Stimulated activated CD4-positive, alpha-beta T cell treated with anti-CD3 and anti-CD28 coated beads, Interleukin-1b, Interleukin-23, amount 100 ng/mL, for 4 hours (primary cell): ENCODE measurements around the gene FHOD3.
"Not testable (repeated sequence)": the region's sequence is repeated elsewhere in the genome, so short reads cannot be mapped to it uniquely, and the experiment has no call there.

ENCODE experiments used
- DNase-seq, 2 donors: peaks; one replicate each; pipeline ENCODE4 v3.0.0-alpha.2; 2020; ENCODE audit warnings: low read depth in 2 of 2

Gene FHOD3

GRCh38 chr18:36547544-36547943, 250.0 kb downstream of the FHOD3 start:
- no peak for DNase-seq

DNA sequence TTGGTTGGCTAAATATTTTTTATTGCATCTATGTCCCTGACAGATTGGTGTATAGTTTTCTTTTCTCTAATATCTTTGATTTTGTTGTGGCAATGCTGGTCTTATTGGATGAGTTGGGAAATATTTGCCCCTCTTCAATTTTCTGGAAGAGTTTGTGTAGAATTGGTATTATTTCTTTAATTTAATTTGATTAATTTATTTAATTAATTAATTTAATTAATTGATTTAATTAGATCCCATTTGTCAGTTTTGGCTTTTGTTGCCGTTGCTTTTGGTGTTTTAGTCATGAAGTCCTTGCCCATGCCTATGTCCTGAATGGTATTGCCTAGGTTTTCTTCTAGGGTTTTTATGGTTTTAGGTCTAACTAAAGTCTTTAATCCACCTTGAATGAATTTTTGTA, 253.8 kb downstream of the FHOD3 start:
- not testable (repeated sequence) for DNase-seq

DNA sequence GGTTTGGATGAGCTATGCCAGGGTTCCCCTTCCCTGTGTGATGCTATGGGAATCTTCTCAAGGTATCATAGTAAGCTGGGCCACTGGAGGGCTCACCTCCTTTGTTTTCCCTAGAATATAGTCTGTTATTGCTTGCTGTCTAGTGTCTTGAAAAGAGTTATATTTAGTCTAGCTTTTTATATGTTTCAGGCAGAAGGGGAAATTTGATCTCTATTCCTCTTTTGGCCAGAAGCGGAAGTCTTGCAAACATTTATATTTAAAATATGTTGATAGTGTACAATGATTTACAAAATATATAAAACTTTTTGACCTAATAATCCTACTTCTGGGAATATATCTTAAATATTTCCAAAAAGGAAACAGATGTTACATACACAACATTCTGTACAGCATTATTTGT, 260.7 kb downstream of the FHOD3 start:
- DNase-seq, result no peak

GRCh38 chr18:36559149-36559857, 261.8 kb downstream of the FHOD3 start:
- no peak for DNase-seq

DNA sequence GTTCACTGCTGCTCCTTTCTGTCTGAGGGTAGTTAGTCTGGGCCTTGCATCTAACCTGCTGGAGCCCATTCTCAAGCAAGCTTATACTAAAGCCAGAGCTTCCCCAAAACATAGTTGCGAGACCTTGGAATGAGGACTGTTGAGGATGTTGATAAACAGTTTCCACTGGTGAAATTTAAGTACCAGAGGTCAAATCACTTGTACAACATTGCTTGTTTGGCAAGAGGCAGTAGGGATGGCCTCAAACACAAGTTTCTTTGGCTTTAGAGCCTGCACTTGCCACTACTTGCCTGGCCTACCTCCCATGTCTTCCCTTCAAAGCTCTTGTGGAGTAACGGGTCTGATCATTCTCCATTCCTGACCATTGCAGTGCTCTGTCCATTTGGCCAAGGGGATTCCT, 262.7 kb downstream of the FHOD3 start:
- DNase-seq, result no peak

DNA sequence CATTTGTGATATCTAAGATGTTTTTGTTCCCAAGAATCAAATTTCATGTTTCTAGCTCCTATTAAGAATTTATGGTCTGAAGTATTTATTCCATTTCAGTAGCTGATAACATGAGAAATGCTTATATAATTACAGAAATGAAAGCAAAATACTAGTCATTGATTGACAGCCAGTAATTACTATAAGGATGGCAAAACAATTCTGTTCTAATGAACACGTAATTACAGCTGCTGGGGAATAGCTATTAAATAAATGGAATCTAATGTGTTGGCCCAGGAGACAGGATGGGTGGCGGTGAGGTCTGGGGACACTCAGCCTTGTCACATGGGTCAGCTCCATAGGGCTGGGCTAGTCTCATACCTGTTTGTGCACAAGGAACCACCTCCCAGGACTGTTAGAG, 263.5 kb downstream of the FHOD3 start:
- DNase-seq, result no peak

DNA sequence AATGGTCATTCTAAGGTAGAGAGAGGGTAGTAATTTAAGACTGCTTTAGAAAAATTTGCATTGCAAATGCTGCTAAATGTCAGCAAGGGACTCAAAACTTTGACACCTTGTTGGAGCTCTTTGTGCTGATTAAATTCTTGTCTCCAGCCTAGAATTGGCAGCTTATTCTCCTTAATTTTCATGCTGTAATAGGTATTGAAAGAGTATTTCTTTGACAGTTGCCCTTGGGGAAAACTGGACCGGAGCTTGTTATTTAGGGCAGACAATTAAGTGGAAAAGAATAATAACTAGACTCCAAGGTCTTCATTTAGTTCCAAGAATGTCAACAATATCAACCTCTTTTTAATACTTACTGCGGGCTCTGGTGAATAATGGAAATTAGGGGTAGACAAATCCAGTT, 267.3 kb downstream of the FHOD3 start:
- DNase-seq, result no peak

DNA sequence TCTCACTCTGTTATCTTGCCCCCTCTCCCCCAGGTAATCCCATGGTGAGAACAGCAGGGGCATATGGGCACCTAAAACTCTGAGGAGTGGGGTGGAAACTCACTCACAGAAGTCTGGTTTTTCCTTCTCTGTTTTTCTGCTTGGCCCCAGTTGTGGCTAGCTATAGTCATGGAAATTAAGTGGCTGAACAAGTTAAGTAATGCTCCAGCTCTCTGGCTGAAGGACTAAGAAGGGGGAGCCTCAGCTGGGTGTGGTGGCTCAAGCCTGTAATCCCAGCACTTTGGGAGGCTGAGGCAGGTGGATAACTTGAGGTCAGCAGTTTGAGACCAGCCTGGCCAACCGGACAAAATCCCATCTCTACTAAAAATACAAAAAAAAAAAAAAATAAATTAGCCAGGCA, 270.3 kb downstream of the FHOD3 start:
- DNase-seq, result no peak

- DNase-seq, result no peak
Observed at GRCh38 chr18:36568487-36568886, 271.0 kb downstream of the FHOD3 start.

DNA sequence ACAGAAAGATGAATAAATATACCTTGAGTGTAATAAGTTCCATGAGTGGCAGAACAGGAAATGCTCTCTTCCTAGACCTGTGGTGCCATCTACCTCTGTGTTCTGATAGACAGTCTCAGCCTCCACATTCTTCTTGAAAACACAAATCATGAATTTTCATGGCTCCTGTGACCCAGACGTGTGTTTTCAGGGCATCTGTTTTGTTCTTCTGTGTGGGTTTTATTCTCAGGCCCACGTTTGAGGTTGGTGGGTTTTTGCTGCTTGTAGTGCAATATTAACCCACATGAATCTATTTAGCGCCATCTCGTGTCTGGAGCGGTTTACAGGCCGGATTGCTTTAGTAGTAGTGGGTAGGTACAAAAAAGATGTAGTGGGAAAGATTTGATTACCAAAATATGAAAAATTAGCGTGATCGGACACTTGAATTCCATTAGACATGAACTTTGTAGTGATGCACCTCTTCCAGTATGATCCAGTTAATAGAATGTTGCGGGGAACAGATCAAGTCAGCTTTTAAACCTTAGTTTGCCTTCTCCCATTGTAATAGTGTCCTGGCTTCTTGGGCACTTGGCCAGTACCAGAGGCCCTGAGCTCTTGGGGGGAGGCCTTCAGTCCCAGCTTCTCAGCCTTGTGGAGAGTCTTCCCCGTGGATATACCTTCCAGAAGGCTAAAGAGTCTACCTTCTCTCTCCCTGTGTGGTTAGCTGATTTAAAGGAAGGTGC, 274.8 kb downstream of the FHOD3 start:
- DNase-seq, result no peak

DNA sequence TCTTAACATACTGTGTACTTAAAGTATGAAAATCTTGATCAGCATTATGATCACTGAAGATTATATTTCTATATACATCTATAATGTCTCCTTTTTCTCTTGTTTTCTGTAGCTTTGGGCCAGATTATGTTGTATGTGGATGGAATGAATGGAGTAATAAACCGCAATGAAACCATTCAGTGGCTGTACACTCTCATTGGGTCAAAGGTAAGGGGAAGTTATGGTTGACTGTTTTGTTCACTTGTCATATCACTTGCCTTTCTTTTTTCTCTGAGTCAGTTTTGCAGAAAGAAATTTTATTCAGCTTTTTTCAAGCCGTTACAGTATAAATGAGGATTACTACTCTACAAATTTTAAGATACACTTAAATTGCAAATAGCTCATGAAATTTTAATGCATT, 278.8 kb downstream of the FHOD3 start:
- DNase-seq, result no peak

- no peak for DNase-seq
Observed at GRCh38 chr18:36578871-36579710, 281.6 kb downstream of the FHOD3 start.

DNA sequence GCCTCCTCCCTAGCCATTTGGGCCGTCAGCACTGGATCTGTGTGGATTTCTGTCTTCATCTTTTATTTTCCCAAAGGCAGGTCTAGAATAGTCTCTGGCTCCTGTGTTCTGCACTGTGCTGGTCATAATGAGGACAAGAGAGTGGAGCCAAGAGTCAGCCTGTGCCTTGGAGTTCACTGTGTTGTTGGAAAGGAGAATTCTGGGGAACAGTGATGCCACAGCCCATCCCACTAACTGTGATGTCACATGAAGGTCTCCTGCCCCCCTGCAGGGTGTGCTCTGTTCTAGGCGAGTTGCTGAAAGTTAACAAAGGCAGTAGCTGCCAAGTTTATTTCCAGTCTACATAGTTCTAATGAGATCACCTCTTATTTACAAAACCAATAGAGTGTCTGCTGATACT, 282.8 kb downstream of the FHOD3 start:
- no peak for DNase-seq

GRCh38 chr18:36580874-36581750, 283.6 kb downstream of the FHOD3 start:
- no peak for DNase-seq

DNA sequence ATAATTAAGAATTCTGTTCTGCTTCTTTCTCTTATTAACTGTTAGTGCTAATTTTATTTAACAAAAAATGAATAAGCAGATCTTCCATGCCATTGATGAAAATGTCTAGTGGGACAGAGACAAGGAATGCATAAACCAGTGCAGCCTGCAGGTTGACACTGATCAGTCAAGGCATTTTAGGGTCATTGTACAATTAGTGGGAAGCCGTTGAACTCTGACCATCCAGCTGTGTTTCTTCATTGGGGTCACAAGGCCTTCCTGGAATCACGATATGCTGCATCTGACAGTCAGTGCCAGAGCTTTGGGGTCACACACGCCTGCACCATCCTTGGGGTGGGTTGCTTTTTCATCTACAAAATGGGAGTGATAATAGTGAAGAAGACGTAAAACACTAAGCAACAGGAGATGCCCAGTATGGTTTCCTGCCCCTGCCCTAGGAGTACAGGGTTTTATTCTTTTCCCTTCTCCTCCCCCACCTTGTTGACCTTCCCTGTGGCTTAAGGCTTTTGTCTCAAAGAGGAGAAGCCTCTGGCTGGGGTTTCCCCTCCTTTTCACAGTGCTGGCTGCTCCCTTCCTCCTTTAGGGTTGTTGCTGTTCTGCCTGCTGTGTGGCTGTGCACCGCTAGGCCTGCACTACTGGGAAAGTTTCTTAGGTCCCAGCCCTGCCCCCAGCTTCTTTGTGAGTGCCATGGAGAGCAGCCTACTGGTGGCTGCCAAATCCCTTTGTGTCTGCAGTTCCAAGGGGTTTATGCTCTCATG, 285.7 kb downstream of the FHOD3 start:
- DNase-seq, result no peak

GRCh38 chr18:36589857-36590543, 292.5 kb downstream of the FHOD3 start:
- no peak for DNase-seq

DNA sequence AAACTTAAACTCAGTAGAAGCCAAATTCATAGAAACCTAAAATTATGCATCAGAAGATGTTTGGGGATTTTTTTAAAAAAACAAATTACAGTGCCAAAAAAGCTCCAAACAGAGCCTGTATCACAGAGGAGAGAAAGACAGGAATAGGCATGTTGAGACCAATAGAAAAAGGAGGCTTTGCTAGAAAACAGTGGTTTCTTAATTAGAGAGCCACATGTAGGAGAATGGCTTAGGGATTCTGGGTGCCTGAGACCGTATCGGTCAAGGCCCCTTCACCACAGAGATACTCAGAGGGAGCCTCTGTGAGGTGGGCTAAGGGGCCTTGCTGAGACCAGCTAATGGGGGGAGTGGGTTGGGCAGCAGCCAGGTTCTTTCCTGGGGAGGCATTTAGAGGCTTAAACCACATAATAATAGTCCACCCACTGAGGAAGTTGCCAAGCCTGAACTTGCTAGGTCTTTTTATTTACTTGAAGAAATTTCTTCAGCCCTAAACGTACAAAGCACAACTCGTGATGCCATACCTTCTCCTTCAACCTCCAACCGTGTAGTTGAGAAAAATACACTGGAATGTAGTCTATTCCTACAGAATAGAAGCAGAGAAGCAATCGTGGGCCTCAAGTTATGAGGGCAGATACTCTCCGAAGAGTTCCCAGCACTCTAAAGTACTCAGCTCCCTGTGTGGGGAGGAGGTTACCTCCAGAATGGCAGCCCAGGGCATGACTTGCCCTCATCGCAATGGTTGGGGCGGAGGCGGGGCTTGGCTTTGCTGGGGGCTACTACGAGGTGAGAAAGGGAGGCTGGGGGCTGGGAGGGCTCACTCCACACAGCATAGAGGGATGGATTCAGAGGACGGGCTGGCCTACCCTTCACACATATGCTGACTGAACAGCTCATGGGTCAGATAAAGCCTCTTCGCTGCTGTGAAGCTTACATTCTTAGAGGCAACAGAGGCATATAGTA, 293.4 kb downstream of the FHOD3 start:
- DNase-seq, result no peak

- no peak for DNase-seq
Observed at GRCh38 chr18:36592282-36592681, 294.8 kb downstream of the FHOD3 start.

DNA sequence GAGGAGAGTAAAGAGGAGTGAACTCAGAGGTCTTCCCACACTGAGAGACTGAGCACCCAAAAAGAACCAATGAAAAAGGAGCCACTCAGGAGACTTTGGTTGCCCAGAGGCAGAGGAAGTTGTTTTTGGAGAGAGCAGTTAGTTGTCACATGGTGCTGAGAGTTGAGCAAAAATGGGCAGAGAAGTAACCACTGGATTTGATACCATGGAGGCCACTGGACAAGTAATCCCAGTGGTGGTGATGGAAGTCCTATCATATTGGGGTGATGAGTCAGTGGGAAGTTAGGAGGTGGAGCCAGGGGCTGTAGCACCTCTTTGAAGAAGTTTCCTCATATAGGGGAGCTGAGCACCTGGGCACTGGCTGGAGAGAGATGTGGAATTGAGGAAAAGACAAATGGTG, 295.5 kb downstream of the FHOD3 start:
- DNase-seq, result no peak
